GM08714 (cell line): Measurements from ENCODE around the gene VWF.

Experiments used
- H3K4me3 ChIP-seq: fragments of 200-500 bp; sonication (Bioruptor generic); 2 replicates; pipeline ENCODE4 v1.5.1; 2014; ENCODE audit warnings: mild to moderate bottlenecking, low read length, inconsistent platforms
- ZNF274 ChIP-seq: IDR thresholded peaks from 2 replicates; pipeline ENCODE4 v1.6.1; 2012; ENCODE audit warnings: mild to moderate bottlenecking, low read depth, low read length

Gene VWF

GRCh38 chr12:6097411-6097810 is 27.1 kb downstream of the VWF start:
- TF ChIP-seq ZNF274: no peak
- no peak overlapping the region for H3K4me3 ChIP-seq

DNA sequence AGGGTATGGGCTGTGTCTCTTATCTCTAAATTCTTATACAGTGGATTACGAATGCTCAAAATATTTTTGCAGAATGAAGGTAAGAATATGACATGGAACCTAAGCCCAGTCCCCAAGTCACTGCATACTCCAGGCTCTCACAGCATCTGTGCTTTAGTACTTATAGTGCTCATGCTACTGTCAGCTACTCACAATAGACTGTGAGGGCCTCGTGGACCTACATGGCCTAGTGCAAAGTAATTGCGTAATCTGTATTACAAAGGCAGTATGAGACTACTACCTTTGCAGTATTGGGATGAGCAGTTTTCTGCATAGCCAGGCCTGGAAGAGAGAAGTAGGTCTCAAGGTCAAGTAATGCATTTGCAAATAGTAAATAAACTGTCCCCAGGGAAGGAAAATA is 27.9 kb downstream of the VWF start:
- no peak for TF ChIP-seq ZNF274
- H3K4me3 ChIP-seq: no peak overlapping the region

- H3K4me3 ChIP-seq: no peak overlapping the region
- TF ChIP-seq ZNF274: no peak
Measured at GRCh38 chr12:6095269-6095668, 29.2 kb downstream of the VWF start.

DNA sequence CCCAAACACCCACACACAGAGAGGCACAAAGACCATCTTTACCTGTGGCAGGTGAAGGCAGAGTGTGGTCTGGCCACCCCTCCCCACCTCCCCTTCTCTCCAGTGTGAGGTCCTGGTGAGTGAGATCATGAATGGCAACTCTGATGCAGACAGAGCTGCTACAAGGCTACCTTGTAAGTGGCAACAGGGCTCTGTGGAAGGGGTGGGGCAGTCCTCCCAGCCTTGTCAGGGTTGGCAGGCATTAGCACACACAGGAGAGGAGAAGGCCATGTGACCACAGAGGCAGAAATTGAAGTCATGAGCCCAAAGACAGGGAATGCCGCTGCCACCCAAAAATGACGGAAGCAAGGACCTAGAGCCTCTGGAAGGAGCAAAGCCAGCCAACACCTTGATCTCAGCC is 30.7 kb downstream of the VWF start:
- no peak overlapping the region for H3K4me3 ChIP-seq
- TF ChIP-seq ZNF274: no peak

GRCh38 chr12:6092784-6093722 is 31.4 kb downstream of the VWF start:
- no peak overlapping the region for H3K4me3 ChIP-seq
- TF ChIP-seq ZNF274: no peak

- no peak overlapping the region for H3K4me3 ChIP-seq
- TF ChIP-seq ZNF274: no peak
Measured at GRCh38 chr12:6091786-6092566, 32.5 kb downstream of the VWF start.

DNA sequence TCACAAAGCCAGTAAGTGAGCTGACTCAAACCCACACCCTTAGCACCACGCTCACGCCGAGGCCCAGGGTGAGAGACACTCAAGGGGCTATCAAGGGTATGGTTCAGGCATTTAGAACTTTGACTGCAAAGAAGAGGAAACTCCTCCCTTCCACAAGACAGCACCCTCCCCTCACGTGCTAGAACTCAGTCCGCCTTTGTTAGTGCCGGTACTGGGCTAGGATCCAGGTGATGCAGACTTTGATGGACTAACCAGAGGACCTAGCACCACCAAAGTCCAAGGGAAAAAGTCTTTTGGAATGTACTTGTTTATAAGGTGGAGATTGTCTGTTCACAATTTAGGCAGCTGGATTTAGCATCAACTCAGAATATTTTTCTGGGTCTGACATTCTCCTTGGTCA is 33.7 kb downstream of the VWF start:
- H3K4me3 ChIP-seq: no peak overlapping the region
- TF ChIP-seq ZNF274: no peak

- no peak overlapping the region for H3K4me3 ChIP-seq
- TF ChIP-seq ZNF274: no peak
Measured at GRCh38 chr12:6088921-6089747, 35.3 kb downstream of the VWF start.

- no peak for TF ChIP-seq ZNF274
Measured at GRCh38 chr12:6086316-6086715, 38.2 kb downstream of the VWF start.

GRCh38 chr12:6085841-6086240 is 38.6 kb downstream of the VWF start:
- no peak overlapping the region for H3K4me3 ChIP-seq
- no peak for TF ChIP-seq ZNF274

More at GRCh38 chr12:6086316-6086715, 38.2 kb downstream of the VWF start:
- H3K4me3 ChIP-seq: no peak overlapping the region

DNA sequence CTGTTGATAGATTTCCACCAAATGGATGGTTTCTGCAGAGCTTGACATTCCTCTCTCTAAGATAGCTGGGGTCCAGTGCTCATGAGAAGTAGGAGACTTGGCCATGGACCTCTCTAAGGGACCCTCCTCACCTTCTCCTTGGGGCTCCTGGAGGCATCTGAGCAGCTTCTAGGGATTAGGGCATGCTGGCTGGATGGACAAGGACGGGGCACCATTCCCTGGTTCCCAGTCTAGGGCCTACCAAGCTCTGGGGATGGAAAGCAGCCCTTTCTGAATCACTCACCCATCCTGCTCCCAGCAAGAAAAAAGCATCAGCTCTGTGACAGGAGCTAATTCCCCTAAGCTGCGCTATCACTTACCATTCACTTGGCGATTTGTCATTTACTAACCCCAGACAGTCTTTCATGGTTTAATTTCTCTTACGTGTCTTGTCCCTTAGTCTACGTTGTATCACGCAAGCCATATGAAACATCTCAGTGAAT is 39.5 kb downstream of the VWF start:
- H3K4me3 ChIP-seq: no peak overlapping the region
- TF ChIP-seq ZNF274: no peak

DNA sequence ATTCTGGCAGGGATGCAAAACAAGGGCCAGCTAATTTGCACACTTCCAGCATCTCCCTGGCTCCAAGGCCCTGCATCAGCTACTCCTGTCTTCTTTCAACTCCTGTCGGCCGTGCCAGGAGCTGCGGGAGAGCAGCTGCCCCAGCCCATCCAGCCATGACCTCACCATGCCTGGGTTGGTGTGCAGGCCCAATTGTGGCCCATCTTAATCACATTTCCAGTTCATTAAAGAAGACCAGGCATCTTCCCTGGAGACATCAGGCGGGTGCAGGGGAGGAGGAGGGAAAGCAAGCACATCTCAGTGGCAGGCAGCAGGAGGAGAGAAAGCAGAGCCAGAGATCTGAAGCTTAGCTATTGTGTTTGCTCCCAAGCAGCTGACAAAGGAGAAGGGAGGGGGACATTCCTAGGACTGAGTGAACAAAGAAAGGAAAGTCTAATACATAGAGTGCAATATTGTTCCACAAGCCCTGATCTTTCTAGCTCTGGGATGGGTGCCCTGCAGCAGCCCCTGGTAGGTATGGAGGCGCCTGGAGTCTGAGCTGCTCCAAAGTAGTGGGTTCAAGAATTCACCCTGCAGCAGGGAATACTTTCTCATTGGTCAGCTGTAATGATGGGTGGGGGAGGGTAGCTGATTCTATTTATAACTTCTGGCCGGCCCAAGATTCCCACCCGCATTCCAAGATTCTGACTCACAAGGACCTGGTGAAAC is 40.1 kb downstream of the VWF start:
- H3K4me3 ChIP-seq: no peak overlapping the region
- TF ChIP-seq ZNF274: no peak

- TF ChIP-seq ZNF274: no peak
- no peak overlapping the region for H3K4me3 ChIP-seq
Measured at GRCh38 chr12:6083601-6084000, 40.9 kb downstream of the VWF start.
